ENCODE data around the gene CD209. TPM values are rescaled to one million over a fixed set of nuclear protein-coding genes. Genes with fewer than 3 reads are reported as not detected.

Gene CD209
- total RNA-seq, 1 experiment from 2014 or later: not detected

DNA sequence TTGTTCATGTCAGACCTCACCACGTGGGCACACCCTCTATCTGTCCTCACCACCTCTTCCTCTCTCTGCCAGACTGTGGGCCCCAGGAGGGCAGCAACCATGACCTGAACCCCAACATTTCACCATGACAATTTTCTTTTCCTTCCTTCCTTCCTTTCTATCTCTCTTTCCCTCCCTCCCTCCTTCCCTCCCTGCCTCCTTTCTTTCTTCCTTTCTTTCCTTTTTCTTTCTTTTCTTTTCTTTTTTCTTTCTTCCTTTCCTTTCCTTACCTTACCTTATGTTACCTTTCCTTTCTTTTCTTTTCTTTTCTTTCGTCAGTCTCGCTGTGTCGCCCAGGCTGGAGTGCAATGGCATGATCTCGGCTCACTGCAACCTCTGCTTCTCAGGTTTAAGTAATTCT, 36.7 kb downstream of the CD209 start:
- CTCF ChIA-PET: no interaction called here

DNA sequence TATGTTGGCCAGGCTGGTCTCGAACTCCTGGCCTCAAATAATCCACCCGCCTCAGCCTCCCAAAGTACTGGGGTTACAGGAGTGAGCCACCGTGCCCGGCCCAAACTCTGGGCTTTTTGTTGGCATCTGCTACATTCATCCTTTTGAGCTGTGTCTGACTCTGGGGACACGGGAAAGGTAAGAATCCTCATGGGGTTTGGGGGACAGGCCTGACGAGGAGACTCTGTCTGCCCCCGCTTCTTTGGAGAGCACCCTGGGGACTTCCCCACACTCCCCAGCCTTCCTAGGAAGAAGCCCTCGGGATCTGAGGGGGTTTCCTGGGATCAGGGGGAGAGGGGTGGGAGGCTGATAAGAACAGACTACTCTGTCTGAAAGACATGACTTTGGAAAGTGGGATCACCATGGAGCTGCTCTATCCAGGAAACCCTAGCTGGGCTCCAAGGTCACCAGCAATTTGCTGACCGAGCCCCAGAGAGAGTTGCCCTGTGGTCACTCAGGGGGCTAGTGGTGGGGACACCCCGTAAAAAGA, 37.3 kb downstream of the CD209 start:
- CTCF ChIA-PET: no interaction called here
- H3K36me3 Mint-ChIP-seq (ENCODE audit: insufficient read depth, unreplicated experiment): no peaks in the 10 kb centered on the region
- H3K27ac Mint-ChIP-seq (ENCODE audit: unreplicated experiment): no peak overlapping the region
- H3K27me3 Mint-ChIP-seq (ENCODE audit: insufficient read depth, unreplicated experiment): no peaks in the 10 kb centered on the region
- H3K9me3 Mint-ChIP-seq (ENCODE audit: unreplicated experiment): no peaks in the 10 kb centered on the region
- no peak for DNase-seq
- H3K4me3 ChIP-seq (ENCODE audit: low read depth, low read length): no peak overlapping the region
- BruUV-seq (replicated peaks): no TSS peak
- H3K27me3 ChIP-seq (replicated peaks; ENCODE audit: control insufficient read depth, insufficient read depth, low read length): no peaks in the 10 kb centered on the region
- H3K4me1 ChIP-seq: no peaks in the 10 kb centered on the region
- no peaks in the 10 kb centered on the region for H3K4me1 Mint-ChIP-seq (ENCODE audit: low read depth, unreplicated experiment)
- no peak overlapping the region for H3K4me3 Mint-ChIP-seq (ENCODE audit: unreplicated experiment)
- no peak for TF ChIP-seq CTCF (IDR thresholded peaks at IDR 0.05; ENCODE audit: insufficient read depth in 1 of 2, low read depth in 1 of 2, low read length in 1 of 2, severe bottlenecking in 1 of 2, unreplicated experiment in 1 of 2)
- H3K9me3 ChIP-seq: no peaks in the 10 kb centered on the region
- intact Hi-C loops (cut with micrococcal nuclease; ENCODE audit: unreplicated experiment): no loop called here
- no peaks in the 10 kb centered on the region for H3K36me3 ChIP-seq (ENCODE audit: control insufficient read depth, insufficient read depth, low read length)
- POLR2A ChIA-PET: no interaction called here

More for the DNA sequence above, 36.7 kb downstream of the CD209 start:
- DNase-seq: no peak
- no peak for TF ChIP-seq CTCF (IDR thresholded peaks at IDR 0.05; ENCODE audit: insufficient read depth in 1 of 2, low read depth in 1 of 2, low read length in 1 of 2, severe bottlenecking in 1 of 2, unreplicated experiment in 1 of 2)
- POLR2A ChIA-PET: no interaction called here
- intact Hi-C loops (cut with micrococcal nuclease; ENCODE audit: unreplicated experiment): no loop called here
- Histone ChIP-seq H3K4me3 (ENCODE audit: low read depth, low read length) (no peak overlapping the region), H3K4me1 (no peaks in the 10 kb centered on the region), H3K27me3 (replicated peaks; ENCODE audit: control insufficient read depth, insufficient read depth, low read length) (no peaks in the 10 kb centered on the region), H3K9me3 (no peaks in the 10 kb centered on the region), H3K36me3 (ENCODE audit: control insufficient read depth, insufficient read depth, low read length) (no peaks in the 10 kb centered on the region)
- Mint-ChIP-seq H3K9me3 (ENCODE audit: unreplicated experiment) (no peaks in the 10 kb centered on the region), H3K27ac (ENCODE audit: unreplicated experiment) (no peak overlapping the region), H3K27me3 (ENCODE audit: insufficient read depth, unreplicated experiment) (no peaks in the 10 kb centered on the region), H3K4me3 (ENCODE audit: unreplicated experiment) (no peak overlapping the region), H3K4me1 (ENCODE audit: low read depth, unreplicated experiment) (no peaks in the 10 kb centered on the region), H3K36me3 (ENCODE audit: insufficient read depth, unreplicated experiment) (no peaks in the 10 kb centered on the region)
- BruUV-seq (replicated peaks): no TSS peak

DNA sequence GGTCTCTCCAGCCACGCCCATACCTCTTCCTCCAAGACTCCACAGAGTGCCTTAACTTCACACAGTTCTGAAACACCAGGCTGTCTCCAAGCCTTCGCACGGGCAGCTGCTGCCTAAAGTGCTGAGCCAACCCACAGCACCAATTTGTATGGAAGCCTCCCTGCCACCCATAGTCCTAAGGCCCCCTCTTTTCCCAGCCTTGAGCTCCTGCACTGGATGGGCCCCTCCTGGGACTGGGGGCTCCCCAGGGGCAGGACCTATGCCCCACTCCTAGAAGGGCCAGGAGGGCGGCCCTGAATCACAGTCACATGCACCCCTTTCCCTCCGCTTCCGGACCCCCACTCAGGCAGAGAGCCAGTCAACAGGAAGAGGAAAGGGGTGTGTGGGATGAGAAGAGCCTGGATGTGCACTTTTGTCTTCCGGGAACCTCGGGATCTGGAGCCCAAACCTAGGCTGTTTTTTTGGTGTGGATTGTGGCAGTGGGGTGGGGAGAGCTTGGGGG, 40.3 kb downstream of the CD209 start:
- no peak overlapping the region for H3K4me3 Mint-ChIP-seq (ENCODE audit: unreplicated experiment)
- no peaks in the 10 kb centered on the region for H3K9me3 Mint-ChIP-seq (ENCODE audit: unreplicated experiment)
- H3K36me3 Mint-ChIP-seq (ENCODE audit: insufficient read depth, unreplicated experiment): no peaks in the 10 kb centered on the region
- intact Hi-C loops (cut with micrococcal nuclease; ENCODE audit: unreplicated experiment): no loop called here
- Histone ChIP-seq H3K4me1 (no peaks in the 10 kb centered on the region), H3K9me3 (no peaks in the 10 kb centered on the region), H3K36me3 (ENCODE audit: control insufficient read depth, insufficient read depth, low read length) (no peaks in the 10 kb centered on the region), H3K4me3 (ENCODE audit: low read depth, low read length) (no peak overlapping the region), H3K27me3 (replicated peaks; ENCODE audit: control insufficient read depth, insufficient read depth, low read length) (no peaks in the 10 kb centered on the region)
- ChIA-PET POLR2A (no interaction called here), CTCF (no interaction called here)
- BruUV-seq (replicated peaks): no TSS peak
- H3K27ac Mint-ChIP-seq (ENCODE audit: unreplicated experiment): no peak overlapping the region
- no peaks in the 10 kb centered on the region for H3K4me1 Mint-ChIP-seq (ENCODE audit: low read depth, unreplicated experiment)
- no peaks in the 10 kb centered on the region for H3K27me3 Mint-ChIP-seq (ENCODE audit: insufficient read depth, unreplicated experiment)
- no peak for TF ChIP-seq CTCF (IDR thresholded peaks at IDR 0.05; ENCODE audit: insufficient read depth in 1 of 2, low read depth in 1 of 2, low read length in 1 of 2, severe bottlenecking in 1 of 2, unreplicated experiment in 1 of 2)
- DNase-seq: no peak
